Stimulated activated CD4-positive, alpha-beta T cell treated with anti-CD3 and anti-CD28 coated beads, Interleukin-15, amount 100 ng/mL, for 1 hour (primary cell): Measurements from ENCODE around the gene PKNOX2.

ENCODE experiments used
- DNase-seq, 2 donors: peaks; one replicate each; pipeline ENCODE4 v3.0.0-alpha.2; 2020; ENCODE audit warnings: low read depth in 1 of 2, low spot score in 1 of 2

Gene PKNOX2

DNA sequence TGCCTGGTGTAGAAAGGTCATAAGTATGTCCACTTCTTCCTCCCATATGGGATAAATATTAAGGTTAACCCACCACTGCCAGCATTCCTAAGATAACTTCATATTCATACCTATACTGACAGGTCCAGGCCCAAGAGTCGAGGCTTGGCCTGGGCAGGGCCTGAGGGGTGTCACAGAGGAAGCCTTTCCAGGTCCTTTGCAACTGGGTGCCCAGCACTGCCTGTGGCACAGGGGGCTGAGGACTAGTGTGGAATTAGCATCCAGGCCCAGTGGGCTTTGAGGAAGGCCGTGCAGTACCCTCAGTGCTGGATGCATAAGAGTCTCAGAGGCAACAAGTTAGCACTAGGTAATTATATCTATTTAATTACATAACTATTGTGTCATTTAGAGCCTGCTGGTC is 65.4 kb downstream of the PKNOX2 start:
- no peak for DNase-seq

DNA sequence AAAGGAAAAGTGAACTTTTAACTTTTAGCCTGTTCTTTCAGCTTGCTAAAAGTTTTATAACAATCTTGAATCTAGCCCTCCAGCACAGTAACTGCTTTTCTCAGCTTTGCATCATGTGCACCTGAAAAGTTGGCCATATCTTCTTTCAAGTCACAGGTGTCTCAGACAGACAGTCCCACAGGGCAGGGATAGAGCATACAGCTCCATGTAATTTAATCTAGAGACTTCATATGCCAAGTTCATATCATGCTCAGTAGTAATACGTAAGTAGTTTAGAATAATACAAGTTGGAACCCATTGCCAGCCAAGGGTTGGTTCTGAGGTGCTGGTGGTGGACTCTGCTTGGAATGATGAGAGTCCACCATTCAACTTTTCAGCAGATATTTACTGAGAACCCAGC is 68.6 kb downstream of the PKNOX2 start:
- no peak for DNase-seq

DNA sequence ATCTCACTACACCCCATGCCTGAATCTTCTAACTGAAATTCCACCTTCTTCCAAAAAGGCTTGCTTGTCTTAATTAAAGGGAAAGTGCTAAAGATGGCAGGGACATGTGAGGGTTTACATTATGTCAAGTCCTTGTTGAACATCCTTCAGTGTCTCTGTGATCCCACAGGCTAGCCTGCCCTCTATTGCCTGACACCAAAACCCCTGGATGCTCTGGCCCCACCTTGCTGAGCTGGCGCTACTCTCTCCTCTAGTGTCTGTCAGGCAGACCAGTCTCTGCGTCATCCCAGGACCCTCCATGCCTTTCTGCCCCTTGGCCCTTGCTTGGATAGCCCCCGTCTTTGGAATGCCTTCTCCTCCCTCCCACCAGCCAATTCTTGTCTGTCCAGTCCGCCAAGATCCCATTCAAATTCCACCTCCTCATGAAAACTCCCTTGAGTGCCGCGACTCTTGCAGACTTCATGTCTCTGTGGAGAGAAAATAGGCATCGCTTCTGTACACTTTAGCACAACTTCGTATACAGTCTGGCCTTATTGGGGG is 69.3 kb downstream of the PKNOX2 start:
- no peak for DNase-seq

DNA sequence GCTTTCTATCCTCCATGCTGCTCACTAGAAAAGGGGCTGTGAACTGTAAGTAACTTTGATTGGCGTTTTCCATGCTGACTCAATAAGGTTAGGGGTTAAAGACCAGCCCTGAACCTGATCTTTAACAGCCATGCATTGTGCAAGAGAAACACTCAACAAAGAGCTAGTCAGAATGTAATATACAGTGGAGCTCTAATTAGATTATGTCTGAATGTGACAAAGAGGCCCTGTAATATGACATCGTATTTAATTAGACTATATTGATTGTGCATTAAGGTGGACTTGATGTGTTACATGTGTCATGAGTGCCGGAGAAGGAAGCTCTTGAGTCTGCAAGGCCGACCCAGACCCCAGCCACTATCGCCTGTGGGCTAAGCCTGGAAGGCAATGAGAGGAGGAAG is 70.5 kb downstream of the PKNOX2 start:
- DNase-seq = no peak

DNA sequence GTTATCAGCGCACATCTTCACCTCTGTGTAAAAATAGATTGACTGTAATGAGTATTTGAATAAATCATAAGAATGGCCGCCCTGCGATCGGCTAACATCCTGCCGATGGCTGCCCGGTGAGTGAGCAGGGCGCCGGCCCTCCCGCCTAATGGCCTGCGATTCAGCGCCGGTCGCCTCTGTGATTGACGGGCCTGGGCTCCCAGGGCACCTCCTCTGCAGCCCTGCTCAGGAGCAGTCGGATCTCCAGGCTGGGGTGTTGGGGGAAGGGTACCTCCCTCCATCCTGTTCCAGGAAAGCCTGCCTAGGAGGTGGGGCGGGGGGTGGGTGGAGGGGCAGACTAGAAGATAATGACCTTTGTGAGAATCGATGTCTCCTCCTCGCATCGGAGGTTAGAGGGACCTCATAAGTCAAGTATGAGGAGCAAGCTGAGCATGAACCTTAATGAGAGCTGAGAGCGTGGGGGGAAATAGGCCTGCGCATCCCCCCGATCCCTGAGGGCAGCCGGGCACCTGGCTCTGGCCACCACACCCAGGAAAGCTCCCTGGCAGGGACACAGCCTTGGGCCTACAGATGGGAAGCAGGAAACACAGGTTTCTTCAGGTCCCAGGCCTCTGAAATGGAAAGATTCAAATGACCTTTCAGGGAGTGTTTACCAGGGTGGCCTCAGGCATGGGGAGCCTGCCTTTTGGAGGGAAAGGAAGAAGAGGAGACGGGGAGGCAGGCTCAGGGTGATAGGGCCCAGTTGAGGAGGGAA is 71.7 kb downstream of the PKNOX2 start:
- no peak for DNase-seq

DNA sequence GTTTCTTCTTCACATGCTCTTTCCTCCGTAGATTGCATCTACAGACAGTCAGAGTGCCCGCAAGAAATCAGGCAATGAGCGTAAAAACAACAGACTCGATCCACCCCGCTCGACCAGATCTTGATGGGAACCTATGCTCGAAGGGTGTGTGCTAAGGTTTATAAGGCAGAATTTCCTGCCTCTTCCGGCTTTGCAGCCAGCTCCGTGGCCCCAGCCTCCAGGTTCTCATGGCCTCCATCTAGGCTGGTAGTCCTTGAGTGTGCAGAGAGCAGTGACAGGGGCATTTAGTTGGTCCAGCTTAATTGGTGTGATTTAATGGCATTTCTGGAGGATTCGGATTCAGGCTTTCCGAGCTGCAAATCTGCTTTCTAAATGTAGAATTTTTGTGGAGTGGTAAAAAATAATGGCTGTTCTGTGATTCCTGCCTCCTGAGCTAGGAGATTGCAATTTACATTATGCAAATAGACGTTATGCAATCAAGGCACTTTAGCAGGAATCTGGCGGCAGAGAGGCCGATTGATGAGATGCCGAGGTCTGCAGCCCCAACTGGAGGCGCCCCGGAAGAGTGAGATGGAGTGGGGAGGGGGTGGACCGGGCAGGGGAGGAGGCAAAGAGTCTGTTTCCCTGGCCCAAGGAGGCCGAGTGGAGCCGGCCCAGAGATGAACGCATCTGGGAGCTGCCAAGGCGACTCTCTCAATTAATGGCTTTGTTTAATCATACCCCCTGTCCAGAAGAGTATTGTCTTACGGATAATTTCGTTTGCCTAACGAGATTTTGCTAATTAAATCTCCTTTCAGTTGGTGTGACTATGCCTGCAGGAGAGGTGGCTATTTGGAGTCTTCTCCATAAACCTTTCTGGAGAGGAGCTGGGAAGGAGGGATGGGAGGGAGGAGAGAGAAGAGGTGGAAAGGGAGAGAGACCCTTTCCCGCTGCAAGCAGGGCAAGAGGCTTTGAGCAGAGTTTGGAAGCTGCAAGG is 75.3 kb downstream of the PKNOX2 start:
- no peak for DNase-seq

DNA sequence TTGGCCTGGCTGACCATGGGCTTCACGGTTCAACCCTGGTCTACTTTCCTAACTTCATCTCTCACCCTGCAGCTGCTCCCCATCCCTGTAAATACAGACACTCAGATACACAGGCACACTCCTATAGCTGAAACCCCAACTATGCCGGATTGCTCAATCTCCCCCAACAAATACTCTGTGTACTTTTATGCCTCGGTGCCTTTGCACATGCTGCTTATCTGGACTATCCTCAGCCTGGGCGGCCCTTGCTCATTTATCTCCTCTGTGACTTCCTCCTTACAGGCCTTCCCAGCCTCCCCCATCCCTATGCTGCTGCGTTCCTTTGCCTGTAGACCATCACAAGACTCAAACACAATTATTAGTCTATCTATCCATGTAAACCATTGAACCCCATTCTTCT is 76.6 kb downstream of the PKNOX2 start:
- DNase-seq = no peak

DNA sequence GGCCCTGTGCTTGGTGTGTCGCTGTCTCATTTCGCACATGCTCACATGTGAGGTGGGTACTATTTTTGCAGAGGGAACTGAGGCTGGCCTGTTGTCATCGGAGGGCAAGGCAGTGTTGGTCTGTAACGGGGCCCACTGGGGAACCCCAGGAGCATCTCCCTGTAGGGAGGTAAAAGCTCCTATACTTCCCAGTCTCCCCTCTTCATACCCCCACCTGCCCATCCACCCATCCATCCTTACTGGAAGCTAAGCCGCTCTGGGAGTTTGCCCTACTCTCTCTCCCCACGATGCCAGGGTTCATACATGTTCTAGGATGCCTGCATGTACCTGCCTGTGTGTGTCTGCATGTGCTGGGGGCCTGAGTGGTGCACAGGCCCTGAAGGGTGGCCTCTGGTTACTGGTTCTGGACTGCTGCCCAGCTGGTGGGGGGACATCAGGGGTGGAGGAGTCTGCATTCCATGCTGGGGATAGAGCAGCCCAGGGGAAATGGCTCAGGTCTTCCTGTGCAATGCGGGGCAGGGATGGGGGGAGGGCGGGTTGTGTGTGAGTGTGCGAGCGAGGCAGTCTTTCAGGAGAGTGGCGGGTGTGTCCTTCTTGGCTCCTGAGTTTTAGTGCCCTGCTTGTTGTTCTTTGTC is 77.7 kb downstream of the PKNOX2 start:
- DNase-seq = no peak

DNA sequence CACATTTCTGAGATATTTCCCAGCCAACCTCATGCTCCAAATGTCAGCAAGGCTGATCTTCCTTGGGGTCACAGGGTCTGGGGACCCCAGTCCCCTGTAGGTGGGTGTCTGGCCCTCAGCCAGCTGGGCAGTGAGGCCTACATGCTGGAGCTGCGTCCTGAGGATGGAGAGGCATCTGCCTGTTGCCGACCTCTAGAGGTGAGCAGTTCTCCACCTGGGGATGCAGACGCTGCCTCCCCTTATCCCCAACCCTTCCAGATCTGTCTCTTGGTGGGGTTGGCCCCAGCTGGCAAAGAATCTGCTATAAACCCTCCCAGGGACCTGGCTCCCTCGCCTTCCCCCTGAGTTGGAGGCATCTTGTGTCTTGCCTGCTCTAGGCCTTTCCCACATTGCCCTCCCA is 79.6 kb downstream of the PKNOX2 start:
- DNase-seq = no peak

DNA sequence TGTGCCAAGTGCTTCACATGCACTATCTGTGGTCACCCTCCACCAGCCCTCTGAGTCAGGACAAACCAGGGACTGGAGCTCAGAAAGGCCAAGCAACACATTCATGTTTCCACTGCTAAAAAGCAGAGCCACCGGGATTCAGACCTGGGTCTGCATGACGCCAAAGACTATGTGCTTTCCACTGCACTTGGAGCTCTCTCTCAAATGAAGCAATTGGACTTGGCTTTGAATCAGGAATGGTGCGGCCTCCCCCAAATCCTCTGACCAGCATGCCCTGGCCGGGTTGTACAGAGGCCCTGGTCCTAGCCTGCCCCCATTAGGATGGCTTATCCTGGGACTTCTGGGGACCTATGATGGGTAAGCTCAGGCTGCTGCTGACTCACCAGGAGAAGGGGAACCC is 80.7 kb downstream of the PKNOX2 start:
- no peak for DNase-seq

DNA sequence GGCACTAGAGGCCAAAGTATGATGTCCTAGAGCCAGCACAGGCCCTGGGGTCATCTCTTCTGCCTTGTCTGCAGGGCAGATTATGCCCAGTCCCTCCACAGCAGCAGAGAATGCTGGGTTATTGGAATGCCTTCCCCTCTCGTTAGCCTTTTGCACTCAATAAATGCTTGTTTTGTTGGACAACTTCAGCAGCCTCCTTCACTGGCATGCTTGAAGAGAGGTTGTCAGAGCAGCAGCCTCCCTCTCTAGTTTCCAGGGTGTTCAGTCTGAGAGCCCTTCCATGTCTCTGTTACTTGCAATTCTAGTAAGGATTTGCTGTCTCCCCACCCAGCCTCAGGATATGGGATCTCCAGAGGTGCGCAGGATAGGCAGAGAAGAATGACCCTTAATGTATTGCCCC is 82.9 kb downstream of the PKNOX2 start:
- DNase-seq = no peak

DNA sequence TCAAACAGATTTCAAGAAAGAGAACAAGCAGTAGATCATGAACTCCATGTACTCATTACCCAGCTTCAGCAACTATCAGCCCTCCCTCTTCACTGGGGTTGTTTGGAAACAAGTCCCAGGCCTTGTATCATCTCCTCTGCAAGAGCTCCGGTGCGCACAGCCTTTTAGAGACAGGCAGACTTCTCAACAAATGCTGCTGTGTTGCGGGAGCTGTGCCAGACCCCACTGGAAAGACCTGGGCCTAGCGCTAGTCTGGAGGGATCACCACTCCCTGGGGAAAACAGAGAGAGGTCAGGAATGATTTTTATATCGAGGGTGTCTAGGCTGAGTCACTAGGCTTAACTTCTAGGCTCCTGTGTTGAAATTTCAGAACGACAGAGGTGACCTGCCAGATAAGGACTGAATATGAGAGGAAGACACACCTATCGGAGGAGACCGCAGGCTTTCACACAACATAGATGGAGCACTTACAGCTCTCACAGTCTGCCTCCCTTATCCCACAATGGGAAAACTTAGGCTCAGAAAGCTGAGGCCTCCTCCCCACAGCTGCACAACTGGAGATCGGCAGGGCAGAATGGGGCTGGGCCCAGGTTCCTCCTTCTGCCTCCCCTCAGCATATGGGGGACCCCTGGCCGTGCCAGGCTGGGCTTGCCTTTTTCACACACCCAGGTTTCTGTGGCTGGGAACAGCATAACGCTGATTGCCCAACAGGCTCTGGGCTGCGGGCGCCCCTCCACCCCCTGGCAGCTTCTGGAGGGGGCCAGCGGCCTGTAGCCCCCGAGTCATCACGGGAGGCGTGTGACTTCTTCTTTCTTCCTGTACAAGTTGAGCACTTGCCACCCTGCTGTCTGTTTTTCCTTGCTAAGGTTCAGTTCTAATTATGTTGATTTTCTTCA is 86.0 kb downstream of the PKNOX2 start:
- DNase-seq = no peak

DNA sequence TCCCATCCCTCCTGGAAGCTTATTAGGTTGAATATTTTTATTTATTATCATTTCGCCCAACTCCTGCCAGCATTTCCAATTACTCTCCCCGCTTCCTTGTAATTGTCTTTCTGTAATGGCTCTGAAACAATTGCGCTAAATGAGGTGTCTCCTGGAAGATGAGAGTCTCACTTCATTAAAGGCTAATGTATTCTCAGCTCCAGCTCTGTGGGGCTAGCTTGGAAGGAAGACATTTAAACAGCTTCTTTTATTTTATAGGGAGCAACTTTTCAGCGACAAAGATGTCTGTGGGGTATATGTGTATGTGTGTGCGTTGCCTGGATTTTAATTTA is 86.6 kb downstream of the PKNOX2 start:
- DNase-seq = no peak

DNA sequence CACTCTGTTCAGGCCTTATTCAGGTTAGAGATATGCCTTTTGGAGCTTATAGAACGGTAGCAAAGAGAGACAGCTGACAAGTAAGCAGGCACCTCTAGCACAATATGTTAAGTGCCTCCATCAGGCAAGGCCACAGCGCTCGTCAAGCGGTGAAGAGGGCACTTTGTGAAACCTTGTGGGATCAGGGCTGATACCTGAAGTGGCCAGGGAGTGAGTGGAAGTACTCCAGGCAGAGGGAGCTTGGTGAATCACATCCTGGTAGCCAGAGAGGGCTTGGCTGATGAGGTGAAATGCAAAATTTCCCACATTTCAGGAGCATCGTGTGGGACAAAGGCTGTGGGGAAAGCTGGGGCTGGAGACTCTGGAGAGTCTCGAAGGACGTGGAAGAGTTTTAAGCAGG is 87.4 kb downstream of the PKNOX2 start:
- no peak for DNase-seq

DNA sequence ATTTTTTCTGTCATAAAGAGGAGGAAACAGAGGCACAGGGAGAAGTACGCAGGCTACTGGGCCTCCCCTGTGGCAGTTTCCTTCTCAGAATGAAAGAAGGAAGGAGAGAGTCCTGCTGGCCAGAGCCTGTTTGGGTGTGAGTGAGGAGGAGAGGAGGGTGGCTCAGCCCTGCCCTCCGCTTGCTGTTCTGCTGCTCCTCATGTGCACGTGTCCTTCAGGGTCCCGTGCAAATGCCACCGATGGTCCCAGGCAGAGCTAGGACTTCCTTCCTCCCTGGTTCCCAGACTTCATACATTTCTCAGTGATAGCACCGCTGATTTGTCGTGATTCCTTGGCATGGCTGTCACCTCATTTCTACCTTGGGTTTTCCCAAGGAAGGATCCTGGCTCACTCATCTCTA is 88.7 kb downstream of the PKNOX2 start:
- DNase-seq = no peak

DNA sequence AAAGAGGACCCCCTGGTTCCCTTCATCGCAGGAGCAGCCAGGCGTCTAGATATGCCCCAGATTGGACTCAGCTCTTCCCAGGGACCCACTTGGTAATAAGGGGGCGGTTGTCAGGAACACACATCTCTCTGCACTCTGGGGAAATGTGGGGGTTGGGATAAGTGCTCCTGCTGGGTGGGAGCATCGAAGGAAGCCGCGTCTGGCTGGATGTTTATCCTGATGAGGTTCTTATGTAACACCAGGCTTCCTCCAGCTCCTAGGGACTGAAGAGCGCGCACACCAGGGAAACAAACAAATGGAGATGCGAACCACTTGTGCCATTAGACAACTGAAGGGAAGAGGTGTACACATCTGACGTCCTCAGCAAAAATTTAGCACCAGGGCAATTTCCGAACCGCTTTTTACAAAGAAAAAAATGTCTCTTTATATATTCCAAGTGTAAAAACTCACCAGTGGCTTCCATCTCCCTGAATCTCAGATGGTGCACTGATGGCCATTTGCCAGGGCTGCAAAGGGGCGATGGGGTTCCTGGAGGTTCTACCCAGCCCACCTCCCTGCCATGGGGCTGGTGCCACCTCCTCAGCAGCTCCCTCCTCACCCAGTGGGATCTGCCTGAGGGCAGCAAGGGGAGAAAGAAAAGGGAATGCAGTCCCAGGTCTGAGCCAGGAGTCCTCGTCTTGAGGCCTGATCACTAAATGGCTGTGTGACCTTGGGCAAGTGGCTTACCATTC is 89.4 kb downstream of the PKNOX2 start:
- no peak for DNase-seq

DNA sequence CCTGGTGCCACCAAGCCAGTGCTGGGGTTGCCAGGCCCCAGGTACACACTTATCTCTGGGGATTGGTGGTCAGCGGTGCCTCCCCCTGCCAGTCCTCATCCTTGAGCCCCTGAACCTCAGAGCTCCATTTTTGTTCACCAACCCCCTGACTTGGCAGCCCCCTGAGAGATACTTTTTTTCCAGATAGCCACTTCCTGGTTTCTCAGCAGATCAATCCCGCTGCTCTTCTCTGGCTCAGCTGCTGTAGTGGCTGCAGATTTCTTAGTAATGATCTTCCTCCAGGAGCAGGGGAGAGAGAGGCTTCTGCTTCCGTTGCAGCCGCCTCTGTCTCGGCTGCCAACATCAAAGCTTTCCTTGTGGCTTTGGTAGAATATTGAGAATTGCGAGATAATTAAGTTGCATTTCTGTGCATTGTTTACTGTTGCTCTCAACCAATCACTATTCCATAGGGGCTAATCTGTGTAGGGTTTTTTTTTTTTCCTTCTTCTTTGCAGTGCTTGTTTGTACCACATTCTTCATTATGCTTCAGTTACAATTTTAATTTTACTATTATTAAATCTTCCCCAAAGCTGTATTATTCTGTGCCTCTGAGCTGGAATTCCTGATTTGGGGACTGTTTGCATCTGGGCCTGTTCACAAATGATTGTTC is 92.1 kb downstream of the PKNOX2 start:
- DNase-seq = no peak

DNA sequence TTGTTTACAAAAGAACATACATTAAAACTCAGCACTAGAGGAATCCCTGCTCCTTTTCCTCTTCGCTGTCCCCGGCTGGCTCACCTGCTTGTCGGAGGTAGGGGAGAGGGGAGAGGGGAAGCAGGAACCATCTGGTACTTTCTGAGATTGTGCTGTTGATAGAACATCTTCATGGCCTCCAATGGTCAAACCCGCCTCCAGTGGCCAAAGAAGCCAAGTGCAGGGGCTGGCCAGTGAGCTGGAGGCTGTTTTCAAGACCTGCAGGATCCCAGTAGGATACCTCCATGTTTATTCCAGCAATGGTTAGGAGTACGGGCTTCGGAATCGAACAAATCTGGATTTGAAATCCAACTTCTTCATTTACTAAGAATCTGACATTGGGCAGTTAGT is 92.6 kb downstream of the PKNOX2 start:
- no peak for DNase-seq

DNA sequence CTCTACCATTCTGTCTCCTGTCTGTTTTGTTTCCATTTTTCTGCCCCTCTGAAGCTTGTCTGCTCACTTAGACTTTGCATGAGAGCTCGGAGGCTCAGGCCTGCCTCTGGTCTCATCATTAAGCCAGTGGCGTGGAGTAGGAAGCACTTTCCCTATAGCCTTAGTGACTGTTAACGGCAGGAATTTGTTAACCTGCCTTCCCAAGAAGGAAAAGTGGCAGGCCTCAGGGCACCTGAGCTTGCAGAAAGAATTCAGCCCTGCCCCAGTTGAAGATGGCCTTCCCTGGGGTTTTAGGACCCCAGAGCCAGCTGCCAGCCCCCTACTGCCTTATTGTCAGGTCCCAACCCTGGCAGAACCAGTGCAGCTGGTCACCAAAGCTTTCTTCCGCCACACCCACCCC is 93.2 kb downstream of the PKNOX2 start:
- no peak for DNase-seq
